GM19324 (cell line): ENCODE results near the gene ECSCR.
"Not testable (repeated sequence)": the region's sequence is repeated elsewhere in the genome, so short reads cannot be mapped to it uniquely, and the experiment has no call there.

Experiments used
- ATAC-seq: cut with Tn5 transposase; IDR thresholded peaks from one replicate; pipeline ENCODE4 v1.9.1; 2021; ENCODE audit warnings: mild to moderate bottlenecking, moderate library complexity; ENCODE audit not compliant: unreplicated experiment, low FRiP score

The ECSCR gene

DNA sequence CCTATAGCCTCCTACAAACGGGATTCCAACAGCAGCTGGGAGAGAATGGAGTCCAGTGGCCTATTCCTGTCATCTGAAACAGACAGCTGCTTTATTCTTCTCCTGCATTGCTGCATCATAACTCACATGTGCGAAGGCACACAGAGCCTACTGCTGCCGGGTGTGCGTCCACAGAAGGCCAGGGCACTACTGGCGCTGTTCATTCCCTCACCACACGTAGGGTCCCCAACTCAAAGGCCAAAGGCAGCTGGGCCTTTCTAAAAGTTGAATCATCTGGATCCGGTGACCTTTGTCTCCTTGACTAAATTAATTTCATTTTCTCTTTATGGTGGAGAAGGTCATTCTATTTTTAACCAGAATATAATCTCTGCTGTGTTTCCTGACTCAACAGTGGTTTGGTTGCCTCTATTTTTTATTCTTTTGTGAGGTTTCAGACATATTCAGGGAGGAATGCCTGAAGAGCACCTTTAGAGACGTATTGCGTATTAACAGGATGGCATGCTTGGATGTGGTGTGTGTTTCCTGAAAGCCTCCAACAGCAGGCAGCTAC is 47.9 kb downstream of the ECSCR start:
- no peak for ATAC-seq

DNA sequence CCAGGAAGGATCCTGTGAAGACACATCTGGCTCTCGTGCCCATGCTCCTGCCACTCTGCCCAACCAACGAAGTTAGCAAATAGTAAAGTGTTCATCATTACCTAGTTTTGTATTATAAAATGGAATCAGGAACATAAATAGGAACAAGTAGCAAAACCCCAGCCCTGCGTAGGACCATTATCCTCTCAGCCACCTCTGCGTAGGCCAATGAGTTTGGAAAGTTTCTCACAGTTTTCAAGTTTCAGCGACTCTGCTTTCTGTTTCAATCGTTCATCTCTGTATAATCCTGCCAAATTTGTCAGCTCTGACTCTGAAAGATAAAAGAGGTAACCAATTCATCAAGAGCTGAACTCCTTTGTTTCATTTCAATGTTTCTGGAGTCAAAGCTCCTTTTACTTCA is 48.6 kb downstream of the ECSCR start:
- no peak for ATAC-seq

DNA sequence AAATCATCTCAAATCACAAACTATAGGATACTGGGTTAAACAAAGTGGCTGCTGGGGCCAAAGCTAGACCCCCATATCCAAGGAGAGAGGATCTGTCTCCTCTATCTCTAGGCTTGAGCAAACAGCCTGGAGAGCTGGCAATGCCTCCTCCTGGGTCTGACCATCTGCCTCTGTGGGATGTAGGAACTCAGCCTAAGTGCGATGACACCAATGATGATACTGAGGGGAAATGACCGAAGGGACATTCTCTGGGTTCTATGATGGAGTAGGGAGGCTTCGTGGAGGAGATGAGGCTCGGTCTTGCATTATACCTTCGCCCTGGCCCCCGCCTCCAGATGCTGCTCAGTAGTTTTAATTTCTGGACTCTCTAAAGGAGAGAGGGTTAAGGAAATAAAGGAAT is 49.4 kb downstream of the ECSCR start:
- no peak for ATAC-seq

DNA sequence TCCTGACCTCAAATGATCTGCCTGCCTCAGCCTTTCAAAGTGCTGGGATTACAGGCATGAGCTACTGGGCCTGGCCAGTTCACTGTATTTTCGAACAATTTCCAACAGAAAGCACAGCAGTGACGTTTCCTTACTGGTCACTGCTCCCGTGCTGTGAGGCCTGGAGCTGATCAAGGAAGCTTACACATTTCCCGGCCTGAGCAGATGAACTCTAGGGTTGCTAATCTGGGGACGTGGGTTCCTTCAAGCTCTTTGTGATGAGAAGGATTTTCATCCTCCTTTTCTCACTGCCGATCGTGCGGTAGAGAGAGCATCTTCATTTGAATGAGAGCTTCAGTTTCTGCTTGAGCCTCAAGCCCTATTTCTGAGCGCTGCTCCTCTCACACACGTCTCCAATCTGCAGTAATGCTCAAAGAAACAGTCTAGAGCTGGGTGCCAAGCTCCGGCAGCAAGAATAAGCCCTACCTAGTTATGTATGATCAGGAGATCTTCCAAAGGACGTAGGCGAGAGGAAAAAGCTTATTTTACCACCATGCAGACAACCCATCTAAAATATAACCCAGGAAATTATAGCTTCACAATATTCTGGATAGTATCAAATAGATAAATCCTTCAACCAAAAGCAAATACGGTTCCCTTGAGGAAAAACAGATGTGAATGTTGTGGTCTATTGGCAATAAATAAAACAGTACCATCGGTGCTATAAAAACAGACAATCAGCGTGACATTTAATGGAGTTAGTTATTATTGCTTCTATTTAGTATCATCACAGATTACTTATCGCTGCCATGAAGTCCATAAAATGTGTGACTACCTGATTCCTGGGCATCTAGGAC is 51.3 kb downstream of the ECSCR start:
- ATAC-seq = no peak

DNA sequence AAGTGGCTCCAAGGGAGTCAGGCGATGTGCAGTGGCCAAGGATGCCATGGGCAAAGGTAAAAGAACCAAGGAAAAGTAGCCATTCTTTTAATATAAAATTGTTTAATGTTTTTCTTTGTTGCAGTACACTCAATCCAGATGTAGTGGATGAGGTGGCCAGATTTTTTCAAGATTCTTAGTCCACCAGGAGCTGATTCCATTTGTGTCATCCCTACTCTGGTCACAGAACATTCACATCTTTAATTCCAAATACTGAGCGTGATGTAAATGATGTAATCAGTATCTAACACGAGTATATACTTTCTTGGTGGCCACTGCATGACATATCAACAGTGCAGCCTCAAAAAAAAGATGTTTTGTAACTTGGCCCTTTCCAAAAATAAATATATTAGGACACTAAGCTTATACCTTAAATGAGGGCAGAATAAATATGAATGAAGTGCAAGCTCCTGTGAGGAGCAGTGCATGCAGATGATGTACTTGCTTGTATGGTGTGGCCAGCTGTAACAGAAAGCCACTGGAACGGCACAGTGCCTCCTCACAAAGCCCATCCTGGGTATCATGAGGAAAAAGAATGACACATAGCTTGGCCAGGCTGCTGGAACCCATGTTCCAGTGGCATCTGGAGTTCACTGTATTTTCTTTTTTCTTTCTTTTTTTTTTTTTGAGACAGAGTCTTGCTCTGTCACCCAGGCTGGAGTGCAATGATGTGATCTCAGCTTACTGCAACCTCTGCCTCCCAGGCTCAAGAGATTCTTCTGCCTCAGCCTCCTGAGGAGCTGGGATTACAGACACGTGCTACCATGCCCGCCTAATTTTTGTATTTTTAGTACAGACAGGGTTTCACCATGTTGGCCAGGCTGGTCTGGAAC is 52.2 kb downstream of the ECSCR start:
- no peak for ATAC-seq

DNA sequence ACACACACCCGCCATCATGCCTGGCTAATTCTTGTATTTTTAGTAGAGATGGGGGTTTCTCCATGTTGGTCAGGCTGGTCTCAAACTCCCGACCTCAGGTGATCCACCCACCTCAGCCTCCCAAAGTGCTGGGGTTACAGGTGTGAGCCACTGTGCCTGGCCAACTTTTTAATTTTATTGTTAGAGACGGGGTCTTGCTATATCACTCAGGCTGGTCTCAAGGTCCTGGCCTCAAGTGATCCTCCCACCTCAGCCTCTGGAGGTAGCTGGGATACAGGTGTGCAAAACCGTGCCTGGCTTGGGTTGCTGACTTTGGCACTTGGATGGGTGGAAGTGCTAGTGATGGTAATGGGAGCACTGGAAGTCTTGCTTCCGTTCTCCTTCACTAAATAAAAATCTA is 53.4 kb downstream of the ECSCR start:
- not testable (repeated sequence) for ATAC-seq

DNA sequence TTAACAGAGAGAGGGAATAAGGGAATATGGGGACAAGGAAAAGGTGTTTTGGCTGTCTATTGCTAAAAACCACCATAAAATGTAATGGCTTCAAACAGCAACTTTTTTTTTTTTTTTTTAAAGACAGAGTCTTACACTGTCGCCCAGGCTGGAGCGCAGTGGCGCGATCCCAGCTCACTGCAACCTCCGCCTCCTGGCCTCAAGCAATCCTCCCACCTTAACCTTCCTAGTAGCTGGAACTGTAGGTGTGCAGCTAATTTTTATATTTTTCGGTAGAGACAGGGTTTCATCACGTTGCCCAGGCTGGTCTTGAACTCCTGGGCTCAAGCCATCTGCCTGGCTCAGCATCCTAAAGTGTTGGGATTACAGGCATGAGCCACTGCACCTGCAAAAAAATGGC is 54.4 kb downstream of the ECSCR start:
- no peak for ATAC-seq

DNA sequence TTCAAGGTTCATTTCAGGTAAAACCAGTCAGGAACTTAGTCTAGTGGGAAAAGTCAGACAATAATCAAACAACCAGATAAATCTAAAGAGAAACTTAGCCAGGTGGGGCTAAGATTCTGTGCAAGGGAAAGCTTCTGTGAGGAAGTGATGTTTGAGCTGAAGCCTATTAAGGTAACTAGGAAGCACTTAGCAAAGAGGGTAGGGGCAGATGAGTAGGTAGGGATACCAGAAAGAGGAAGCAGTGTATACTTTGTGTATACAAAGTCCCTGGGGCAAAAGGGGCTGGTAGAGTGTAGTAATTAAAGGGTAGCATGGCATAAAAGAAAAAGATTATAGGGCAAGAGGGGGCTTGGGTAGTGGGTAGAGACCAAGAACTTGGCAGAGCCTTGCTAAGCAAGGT is 55.0 kb downstream of the ECSCR start:
- ATAC-seq = no peak

DNA sequence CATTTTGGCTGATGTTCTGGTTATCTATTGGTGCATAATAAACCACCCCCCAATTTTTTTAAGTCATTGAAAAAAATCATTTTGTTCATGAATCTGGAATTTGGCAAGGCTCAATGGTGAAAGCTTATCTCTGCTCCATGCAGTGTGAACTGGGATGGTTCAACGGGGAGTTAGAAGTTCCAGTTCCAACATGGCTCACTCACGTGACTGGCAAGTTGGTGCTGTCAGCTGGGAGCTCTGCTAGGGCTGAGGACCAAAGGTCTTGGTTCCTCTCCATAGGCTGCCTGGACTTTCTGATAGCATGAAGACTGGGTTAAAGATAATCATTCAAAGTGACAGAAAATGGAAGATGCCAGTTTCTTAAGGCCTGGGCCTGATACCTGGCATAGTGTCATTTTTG is 55.6 kb downstream of the ECSCR start:
- ATAC-seq = no peak

DNA sequence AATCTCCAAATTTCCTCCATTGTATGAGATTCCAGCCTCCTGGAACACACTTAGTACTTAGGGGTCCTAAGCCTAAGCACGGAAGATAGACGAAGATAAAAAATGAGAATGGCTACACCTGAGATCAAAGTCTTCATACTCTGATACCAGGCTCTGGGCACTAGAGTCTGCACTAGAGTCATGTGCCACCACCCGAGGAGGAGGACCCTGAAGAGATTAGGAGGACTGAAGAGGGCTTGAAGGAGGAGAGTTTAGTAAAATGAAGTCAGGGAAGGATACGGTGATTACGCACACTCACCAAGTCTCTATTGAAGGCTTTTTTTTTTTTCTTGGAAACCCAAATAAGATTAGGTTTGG is 58.1 kb downstream of the ECSCR start:
- ATAC-seq = no peak

DNA sequence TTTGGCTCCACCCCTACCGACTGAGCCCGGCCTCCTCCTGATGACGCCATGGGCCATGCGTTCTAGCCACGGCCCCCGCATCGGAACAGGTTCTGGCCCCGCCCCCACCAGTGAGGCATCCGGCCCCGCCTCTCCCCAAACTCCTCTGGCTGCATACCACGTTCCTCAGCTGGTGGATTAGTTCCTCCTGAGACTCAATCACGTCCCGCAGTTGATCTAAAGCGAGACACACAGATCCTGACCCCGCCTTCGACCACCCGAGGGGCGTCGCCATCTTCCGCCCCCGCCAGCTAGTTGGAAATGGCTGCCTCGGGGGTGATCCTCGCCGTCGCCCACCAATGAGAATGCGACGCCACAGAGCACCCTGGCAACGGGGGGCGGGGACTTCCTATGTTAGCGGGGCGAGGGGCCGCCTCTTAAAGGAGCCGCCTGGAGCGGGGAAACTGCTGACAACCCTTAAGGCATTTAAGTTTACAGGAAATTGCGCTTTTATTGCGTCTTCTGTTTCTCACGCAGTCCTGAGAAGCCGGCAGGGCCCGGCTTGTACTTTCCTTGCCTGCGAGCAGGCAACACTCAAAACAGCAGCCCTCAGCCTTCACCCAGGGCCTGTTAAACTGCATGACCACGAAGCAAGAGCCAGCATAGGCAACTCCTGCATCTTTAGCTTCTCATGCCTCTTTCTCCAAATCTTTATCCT is 58.6 kb downstream of the ECSCR start, which contains the start of gene SPATA24:
TSS of gene SPATA24 (minus strand) at position 303 of the 697 bp plus-strand sequence. CDS start at position 274, 29 bp downstream.
- ATAC-seq = peak; percentile 87

DNA sequence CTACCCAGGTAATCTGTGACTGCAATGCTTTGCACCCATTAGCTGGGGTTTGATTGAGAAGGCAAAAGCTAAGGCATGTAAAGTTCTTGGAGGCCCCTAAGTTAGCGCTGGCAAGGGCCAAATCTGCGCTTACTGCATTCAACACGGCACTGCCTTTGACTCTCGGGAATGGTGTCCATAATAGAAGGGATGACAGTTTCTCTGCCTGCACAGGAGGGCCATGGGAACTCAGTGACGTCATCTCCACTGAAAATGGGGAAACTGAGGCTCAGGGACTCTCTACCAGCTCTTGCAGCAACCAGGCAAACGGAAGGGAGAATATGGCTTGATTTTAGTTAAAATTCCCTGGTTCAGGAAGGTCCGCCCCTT is 59.1 kb downstream of the ECSCR start:
- peak; percentile 8 for ATAC-seq

DNA sequence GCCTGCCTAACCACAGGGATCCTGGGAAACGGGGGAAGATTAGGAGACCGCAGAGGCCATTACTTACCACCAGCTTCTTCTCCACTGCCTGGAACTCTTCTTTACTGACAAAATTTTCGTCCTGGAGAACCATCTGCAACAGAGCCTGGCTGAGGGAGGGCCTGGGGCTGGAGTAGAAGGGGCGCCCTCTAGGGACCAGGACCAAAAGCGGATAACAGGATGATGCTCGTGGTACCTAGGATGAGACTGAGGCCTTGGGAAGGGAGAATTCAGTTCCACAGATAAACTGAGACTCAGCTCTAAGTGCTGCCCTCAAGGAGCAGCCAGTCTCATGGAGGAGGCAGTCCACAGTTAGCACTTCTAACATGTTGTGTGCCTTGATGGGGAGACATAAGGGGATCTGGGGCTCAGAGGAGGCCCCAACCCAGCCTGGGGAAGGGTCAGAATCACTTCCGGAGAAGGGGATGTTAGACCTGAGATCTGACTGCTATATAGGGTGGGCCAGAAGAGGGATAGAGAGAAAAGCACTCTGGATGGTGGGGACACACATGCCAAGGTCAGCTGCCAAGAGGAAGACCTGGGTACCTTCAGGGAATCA is 59.9 kb downstream of the ECSCR start:
- ATAC-seq = no peak

DNA sequence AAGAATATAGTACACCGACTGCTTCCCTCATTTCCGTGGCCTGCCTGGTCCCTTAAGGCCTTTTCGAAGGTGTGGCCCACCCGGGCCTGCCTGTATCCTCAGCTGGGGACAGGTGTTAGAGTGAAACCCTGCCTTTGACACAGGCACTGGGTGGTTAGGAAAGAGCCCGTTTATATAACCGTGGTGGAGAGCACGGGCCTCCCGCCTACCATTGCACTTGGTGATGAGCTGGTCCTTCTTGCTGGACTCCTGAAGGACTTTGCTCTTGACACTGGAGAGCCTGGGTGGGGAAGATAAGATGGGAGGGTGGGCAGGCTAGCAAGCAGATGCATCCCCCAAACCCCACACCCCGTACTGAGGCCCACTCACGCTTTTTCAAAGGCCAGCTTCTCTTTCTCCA is 61.0 kb downstream of the ECSCR start:
- no peak for ATAC-seq

DNA sequence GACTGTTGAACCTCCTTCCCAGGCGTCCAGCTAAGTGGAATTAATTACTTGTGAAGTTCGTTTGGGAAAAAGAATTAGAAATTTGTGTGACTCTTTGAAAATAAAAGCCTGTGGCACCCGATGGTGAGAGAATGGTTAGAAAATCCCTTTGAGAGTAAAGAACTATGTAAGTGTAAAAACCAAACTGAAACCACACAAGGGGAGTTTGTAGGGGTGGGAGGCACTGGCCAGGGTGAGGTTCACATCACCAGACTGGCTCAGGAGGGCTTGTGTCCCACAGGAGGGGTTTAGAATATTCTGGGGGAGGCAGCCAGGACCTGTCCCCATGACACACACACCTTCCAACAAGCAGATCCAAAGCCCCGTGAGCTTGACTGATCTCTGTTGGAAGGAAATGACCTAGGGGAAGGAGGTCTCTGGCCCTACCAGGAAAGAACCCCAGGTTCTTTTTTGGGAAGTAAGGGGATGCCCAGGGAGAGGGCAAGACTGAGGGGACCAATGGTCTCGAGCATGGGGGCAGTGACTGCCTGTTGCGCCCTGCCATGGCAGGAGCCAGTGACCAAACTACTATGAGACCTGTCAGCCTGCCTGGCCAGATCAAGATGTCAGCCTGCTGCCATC is 62.9 kb downstream of the ECSCR start:
- no peak for ATAC-seq
